Chondrocyte (in vitro differentiated cells): ENCODE data around the gene DLK1. TPM values are rescaled to one million over a fixed set of nuclear protein-coding genes. Genes with fewer than 3 reads are reported as not detected.

Source experiments
- DNase-seq: peaks from one replicate; pipeline ENCODE4 v3.0.0; 2021; ENCODE audit warnings: mixed read lengths, low spot score
- H3K27ac Mint-ChIP-seq: one replicate; pipeline ENCODE4 v1.8.0; 2021; ENCODE audit warnings: mild to moderate bottlenecking, moderate library complexity, mixed read lengths; ENCODE audit not compliant: unreplicated experiment
- H3K27me3 Mint-ChIP-seq: 2 replicates; pipeline ENCODE4 v1.8.0; 2021; ENCODE audit warnings: low read depth, mixed read lengths
- H3K36me3 Mint-ChIP-seq: 2 replicates; pipeline ENCODE4 v1.8.0; 2021; ENCODE audit warnings: low read depth, mixed read lengths
- H3K4me1 Mint-ChIP-seq: 2 replicates; pipeline ENCODE4 v1.8.0; 2021; ENCODE audit warnings: low read depth, mild to moderate bottlenecking, mixed read lengths
- H3K4me3 Mint-ChIP-seq: one replicate; pipeline ENCODE4 v1.8.0; 2021; ENCODE audit warnings: mild to moderate bottlenecking, moderate library complexity, mixed read lengths; ENCODE audit not compliant: unreplicated experiment
- H3K9me3 Mint-ChIP-seq: 2 replicates; pipeline ENCODE4 v1.8.0; 2021; ENCODE audit warnings: low read depth, mixed read lengths
- total RNA-seq: library from RNA; stranded (reverse); gene quantifications from 3 replicates; pipeline ENCODE4 v1.2.1, GENCODE V29; 2021
- TF ChIP-seq, protein P1 (sequence below): fragments of 200-600 bp; sonication (generic); IDR thresholded peaks from 2 replicates; pipeline ENCODE4 v1.5.0; 2021; ENCODE audit warnings: antibody characterized with exemption, mild to moderate bottlenecking, moderate library complexity

Gene DLK1
- total RNA-seq, 1 donor from 2014 or later: 0.45 TPM

DNA sequence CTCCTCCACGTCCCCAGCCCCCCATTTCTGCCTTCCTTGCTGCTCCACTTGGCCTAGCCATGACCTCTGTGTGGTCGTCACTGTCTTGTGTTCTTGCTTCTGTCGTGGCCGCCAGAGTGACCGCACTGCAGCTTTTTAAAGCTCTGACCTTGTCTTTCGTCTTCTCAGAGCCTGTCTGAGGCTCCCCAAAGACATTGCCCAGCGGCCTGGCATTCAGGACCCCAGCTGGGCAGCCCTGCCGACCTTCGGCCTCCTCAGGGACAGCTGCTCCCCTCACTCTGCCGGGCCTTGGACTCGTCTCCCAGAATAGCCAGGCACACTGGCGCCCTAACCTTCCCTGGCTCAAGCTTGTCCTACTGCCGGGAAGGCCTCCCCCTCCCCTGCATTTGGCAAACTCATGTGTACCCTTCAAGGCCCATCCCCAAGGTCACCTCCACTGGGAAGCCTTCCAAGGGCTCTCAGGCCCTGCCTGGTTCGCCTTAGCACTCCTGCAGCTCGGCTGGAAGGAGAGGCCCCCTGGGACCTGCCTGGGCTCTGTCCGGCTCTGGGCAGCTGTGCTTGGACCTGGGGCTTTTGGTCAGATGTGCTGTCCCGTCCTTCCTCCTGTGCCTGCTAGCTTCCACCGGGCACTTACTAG lies 15.7 kb upstream of the DLK1 start:
- no peak for DNase-seq
- TF ChIP-seq, protein P1, sequence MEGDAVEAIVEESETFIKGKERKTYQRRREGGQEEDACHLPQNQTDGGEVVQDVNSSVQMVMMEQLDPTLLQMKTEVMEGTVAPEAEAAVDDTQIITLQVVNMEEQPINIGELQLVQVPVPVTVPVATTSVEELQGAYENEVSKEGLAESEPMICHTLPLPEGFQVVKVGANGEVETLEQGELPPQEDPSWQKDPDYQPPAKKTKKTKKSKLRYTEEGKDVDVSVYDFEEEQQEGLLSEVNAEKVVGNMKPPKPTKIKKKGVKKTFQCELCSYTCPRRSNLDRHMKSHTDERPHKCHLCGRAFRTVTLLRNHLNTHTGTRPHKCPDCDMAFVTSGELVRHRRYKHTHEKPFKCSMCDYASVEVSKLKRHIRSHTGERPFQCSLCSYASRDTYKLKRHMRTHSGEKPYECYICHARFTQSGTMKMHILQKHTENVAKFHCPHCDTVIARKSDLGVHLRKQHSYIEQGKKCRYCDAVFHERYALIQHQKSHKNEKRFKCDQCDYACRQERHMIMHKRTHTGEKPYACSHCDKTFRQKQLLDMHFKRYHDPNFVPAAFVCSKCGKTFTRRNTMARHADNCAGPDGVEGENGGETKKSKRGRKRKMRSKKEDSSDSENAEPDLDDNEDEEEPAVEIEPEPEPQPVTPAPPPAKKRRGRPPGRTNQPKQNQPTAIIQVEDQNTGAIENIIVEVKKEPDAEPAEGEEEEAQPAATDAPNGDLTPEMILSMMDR: no peak
- Mint-ChIP-seq H3K27me3 (peaks cover 22% of the 10 kb centered on the region), H3K36me3 (no peaks in the 10 kb centered on the region), H3K4me1 (peaks cover 3% of the 10 kb centered on the region), H3K4me3 (no peak overlapping the region), H3K9me3 (peaks cover 2% of the 10 kb centered on the region), H3K27ac (no peak overlapping the region)

DNA sequence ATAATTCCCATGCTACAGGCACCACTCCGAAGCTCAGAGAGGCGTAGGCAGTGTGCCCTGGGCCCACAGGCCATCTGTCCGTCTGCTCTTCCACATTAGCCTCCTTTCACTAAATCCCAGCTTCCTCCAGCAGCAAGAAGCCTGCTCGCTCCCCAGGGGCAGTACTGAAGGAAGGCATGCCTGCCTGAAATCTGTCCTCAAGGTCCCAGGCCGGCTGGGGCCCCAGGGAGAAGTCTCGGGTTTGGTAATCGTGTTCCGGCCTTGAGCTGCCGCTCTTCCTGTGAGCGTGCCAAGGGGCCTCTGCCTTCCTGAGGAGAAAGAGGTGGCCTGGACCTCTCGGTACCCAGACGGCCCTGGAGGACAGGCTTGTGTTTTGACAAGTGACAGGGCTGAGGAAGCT lies 15.2 kb upstream of the DLK1 start:
- H3K4me1 Mint-ChIP-seq: peaks cover 3% of the 10 kb centered on the region
- TF ChIP-seq, protein P1: no peak
- no peak for DNase-seq
- H3K4me3 Mint-ChIP-seq: no peak overlapping the region
- peaks cover 6% of the 10 kb centered on the region for H3K9me3 Mint-ChIP-seq
- H3K27ac Mint-ChIP-seq: no peak overlapping the region
- peaks cover 22% of the 10 kb centered on the region for H3K27me3 Mint-ChIP-seq
- no peaks in the 10 kb centered on the region for H3K36me3 Mint-ChIP-seq

DNA sequence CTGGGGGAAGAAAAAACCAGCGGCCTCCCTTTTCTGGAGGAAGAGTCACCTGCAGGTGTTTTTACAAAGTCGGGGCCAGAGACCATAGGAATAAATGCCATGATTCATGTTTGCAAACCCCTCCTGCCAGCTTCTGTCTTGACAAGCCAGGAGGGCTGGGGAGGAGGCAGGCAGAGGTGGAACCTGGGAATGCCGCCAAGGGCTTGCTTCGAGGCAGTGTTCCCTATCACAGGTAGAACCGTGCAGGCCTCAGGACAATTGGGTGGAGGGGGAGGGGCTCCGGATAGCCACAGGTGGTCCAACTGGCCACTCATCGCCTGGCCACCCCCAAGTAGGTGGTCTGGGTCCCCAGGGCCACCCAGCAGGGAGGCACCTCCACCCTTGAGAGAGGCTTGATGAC lies 14.2 kb upstream of the DLK1 start:
- Mint-ChIP-seq H3K9me3 (peaks cover 6% of the 10 kb centered on the region), H3K27me3 (peaks cover 20% of the 10 kb centered on the region), H3K36me3 (peaks cover 1% of the 10 kb centered on the region)

DNA sequence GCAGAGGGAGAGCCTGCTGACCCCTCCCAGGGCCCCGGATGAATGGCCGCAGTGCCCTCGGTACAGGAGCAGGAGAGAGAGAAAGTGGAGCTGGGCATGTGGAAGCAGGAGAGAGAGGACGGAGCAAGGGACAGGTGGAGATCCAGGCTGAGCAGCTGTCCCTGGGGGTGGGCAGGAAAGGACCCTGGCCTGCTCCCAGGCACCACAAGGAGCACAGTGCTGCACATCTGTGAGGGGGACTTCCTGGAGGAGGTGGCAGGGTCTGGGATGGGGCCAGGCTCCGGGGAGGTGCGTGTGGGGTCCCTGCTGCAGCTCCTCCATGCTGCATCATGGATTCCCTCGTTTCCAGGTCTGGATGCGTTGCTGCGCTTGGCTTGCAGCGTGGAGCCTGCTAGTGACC lies 13.0 kb upstream of the DLK1 start:
- Mint-ChIP-seq H3K27ac (no peak overlapping the region), H3K9me3 (peaks cover 6% of the 10 kb centered on the region), H3K4me1 (peaks cover 3% of the 10 kb centered on the region), H3K36me3 (peaks cover 1% of the 10 kb centered on the region), H3K27me3 (peaks cover 25% of the 10 kb centered on the region), H3K4me3 (no peak overlapping the region)
- DNase-seq: no peak
- TF ChIP-seq, protein P1: no peak

More for the DNA sequence above, 14.2 kb upstream of the DLK1 start:
- Mint-ChIP-seq H3K27ac (no peak overlapping the region), H3K4me1 (peaks cover 3% of the 10 kb centered on the region), H3K4me3 (no peak overlapping the region)
- no peak for DNase-seq
- TF ChIP-seq, protein P1: no peak

DNA sequence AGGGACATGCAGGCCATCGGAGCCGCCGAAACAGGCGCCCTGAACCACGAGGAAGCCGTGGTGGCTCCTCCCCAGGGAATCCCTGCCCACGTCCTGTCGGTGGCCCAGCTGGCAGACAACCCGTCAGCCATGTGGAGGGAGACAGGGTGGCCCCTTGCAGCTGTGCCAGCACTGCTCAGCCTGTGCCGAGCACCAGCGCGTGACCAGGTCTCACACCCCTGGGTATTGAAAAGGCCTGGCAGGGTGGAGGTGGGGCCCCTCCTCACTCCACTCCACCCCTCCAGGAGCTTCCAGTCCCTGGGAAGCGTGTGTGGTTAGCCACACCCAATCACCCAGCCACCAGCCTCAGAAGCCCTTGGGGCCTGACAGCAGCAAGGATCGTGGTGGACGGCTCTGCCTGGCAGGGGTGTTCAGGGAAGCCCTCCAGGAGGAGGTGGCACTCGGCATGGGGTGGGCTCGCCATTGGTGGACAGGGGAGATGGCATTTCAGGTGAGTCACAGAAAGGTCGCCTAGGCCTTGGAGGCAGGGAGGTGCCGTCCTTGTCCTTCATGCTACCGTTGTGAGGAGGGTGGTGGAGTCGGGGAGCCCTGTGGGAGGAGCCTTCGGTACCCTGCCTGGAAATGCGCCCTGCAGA lies 12.3 kb upstream of the DLK1 start:
- H3K27me3 Mint-ChIP-seq: peaks cover 29% of the 10 kb centered on the region

More for the DNA sequence above, 12.3 kb upstream of the DLK1 start:
- Mint-ChIP-seq H3K27ac (no peak overlapping the region), H3K9me3 (peaks cover 6% of the 10 kb centered on the region), H3K4me3 (no peak overlapping the region), H3K36me3 (peaks cover 1% of the 10 kb centered on the region), H3K4me1 (peaks cover 2% of the 10 kb centered on the region)
- TF ChIP-seq, protein P1: no peak
- no peak for DNase-seq
